NCI-H1930 (cell line): Measurements from ENCODE around the gene BNIP3.
"Not testable (repeated sequence)": the region's sequence is repeated elsewhere in the genome, so short reads cannot be mapped to it uniquely, and the experiment has no call there.

Experiments
- DNase-seq, 2 experiments: peaks; one replicate each; lab custom pipeline; 2025; lab: John Stamatoyannopoulos, UW

Gene BNIP3

DNA sequence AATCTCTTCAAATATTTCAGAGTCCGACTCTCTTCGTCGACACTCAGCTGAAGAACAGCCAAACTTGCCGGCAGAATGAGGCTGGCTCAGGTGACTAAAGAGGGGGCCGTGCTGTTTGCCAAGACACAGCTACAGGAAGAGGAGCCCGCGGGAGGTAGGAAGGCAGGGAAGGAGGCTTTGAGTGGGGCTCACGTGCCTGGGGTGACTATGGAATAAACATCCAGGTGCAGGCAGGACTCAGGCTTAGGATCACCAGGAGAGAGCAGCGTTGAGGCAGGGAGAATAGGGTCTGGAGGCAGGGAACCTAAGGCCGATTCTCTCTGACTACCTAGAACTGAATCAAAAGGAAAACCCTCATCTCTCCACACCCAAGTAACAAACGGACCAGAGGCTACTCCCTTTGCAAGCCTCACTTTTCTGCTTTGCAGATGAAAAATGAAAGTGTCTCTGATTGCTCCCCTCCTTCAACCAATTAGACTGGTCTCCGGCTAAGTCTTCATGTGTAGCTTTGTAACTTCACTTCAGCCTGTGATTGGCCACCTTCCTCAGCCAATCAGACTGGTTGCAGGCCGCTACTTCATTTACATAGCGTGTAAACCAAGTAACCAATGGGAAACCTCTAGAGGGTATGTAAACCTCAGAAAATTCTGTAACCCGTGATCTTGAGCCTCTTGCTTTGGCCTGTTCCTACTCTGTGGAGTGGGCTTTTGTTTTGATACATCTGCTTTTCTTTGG, 19.7 kb upstream of the BNIP3 start:
- DNase-seq = no peak

DNA sequence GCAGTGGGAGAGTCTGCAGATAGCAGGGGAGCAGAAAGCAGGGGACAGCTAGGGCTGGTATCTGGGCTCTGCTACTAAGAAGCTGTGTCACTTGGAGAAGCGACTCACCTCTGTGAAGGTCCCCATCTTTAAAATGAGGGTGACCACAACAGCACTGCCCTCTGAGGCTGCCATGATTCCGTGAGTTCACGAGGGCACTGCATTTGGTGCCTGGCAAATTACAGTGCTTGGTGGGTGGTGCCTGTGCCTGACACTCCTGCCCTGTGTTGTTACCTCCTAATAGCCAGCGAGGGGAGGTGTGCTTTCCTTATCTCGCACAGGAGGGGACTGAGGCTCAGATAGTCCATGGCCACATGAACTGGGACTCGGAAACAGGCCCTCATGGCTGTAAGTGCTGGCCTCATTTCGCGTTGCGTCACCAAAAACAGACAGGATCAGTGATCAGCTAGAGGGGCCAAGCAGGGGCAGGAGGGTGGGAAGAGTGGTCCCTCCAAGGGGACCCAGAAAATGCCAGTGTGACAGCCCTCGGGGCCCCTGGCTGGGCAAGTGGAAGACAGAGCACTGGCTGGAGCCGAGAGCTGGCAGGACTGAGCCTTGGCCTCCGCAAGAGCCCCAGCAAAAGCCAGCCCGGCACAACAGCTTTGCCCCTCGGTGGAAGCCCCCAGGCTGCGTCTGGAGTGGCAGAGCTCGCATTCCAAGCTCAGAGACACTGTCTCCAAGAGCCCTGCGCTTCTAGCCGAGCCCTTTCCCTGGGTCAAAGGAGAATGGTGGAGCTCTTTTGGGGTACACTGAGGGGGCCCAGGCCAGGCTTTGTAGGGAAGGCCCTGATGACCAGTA, 17.3 kb upstream of the BNIP3 start:
- DNase-seq = no peak

DNA sequence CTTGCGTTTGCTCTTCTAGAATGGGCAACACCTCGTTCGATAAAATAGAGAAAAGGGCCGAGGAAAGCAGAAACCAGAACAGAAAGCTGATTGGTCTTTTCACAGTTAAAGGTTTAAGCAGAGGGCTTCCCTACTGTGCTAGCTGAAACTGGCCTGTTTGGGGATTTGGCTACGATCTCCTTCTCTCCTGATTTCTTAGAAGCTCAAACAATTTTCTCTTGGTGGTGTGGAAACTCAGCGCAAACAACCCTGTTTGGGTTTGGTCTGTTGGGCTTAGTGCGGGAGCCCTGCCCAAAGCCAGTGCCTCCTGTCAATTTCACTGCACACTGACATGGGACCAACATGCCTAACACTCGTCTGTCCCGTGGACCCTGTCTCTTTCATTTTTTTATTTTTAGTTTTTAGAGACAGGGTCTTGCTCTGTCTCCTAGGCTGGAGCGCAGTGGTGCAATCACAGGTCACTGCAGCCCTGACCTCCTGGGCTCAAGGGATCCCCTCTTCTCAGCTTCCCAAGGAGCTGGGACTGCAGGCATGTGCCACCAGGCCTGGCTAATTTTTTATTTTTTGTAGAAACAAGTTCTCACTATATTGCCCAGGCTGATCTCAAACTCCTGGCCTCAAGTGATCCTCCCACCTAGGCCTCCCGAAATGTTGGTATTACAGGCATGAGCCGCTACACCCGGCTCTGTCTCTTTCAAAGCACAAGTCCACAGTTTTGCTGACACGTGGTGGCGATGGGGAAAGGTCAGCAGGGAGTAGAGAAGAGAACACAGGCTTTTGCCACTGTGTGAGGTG, 16.5 kb upstream of the BNIP3 start:
- DNase-seq = no peak

DNA sequence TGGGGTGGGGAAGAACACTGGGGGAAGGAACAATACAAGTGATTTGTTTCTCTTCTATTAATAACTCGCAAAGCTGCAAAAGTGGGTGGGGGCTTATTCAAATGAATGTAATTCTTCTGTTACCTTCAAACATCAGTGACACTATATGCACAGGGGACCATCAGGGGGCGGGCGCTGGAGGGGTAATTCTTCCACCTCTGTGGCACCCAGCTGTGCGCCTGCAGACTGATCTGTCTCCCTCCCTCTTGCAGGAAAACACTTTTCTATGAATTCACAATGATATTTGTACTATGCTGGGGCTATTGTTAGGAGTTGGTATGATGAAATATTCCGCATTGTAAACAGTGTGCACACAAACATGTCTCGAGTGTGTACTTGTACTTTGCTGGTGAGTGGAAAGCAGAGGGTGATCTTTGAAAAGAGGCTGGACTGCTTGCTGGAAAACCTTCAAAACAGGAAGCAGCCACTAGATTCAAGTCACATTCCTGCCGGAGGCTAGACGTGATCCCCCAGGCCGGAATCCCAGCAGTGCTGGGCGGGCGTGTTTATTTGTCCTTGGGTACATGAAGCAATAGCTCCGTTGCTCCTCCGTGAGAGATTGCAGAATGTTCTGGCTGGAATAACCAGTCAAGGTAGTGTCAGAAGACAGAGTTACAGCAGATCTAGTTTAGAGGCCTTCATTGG, 15.8 kb upstream of the BNIP3 start:
- DNase-seq = no peak

DNA sequence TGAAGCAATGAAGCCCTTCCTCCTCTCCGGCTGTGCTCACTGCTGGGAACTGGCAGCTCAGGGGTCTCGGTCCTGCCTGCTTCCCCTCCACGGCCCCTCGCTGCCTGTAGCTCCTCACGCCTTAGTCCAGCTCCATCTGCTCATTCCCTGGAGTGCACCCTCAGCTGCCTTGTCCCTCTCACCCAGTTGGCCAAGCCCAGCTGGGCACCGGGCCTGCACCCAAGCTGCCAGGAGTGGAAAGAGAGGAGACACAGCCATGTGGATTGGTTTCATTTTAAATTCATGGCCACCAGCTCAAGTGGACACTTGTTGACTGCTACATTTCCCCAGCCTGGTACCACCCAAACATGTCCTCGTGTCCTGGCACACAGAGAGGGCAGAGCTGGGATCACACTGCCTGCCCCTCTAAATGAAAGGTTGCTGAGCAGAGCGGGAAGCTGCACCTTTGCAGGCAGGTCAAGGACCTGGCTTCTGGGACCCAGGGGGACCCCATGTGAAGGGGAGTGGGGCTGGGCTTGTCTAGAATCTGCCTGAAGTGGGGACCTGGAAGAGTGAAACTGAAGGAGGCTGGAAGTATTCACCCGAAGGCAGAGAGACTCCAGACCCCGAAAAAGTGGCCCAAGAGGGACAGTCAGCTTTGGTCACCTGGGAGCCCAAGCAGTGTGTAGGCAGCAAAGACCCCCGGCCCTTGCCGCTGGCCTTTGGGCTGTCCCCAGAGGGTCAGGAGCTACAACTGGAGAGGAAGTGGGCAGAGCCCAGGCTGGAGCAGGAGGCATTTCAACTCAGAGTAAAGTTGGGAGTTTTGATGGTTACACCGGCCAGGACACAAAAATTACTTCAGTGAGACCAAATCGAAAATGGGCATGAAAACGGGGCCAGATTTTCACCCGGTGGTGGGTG, 15.0 kb upstream of the BNIP3 start:
- DNase-seq = no peak

DNA sequence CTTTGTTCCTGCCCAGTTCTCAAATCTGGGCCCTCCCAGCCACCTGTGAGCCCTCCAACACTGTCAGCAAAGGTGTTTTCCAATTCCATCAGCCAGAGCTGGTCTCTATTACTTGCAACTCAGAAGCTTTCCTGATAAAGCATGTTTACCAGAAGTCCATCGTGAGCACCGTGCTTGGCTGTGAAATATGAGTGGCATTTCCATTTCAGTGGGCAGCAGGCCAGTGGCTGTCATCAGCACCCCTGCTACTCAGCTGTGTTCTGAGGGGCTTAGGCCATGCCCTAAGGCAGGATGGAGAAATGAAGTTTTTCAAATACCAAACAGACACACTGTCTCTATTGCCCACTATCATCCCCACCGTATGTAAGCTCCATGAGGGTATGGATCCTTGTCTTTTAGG, 12.7 kb upstream of the BNIP3 start:
- DNase-seq = no peak

DNA sequence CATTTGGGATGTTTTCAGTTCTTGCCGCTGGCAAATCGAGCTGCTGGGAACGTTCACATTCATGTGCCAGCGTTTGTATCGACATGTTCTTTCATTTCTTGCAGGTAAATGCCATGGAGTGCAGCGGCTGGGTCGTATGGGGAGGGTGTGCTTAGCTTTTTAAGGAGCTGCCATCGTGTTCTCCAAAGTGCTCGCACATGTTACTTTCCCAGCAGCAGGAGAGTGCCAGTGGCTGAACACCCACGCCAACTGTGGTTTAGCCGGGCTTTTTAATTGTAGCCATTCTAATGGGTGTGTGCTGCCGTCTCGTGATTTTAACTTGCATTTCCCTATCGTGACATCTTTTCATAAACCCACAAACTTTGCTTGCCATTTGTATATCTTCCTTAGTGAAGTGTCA, 11.6 kb upstream of the BNIP3 start:
- DNase-seq = no peak

DNA sequence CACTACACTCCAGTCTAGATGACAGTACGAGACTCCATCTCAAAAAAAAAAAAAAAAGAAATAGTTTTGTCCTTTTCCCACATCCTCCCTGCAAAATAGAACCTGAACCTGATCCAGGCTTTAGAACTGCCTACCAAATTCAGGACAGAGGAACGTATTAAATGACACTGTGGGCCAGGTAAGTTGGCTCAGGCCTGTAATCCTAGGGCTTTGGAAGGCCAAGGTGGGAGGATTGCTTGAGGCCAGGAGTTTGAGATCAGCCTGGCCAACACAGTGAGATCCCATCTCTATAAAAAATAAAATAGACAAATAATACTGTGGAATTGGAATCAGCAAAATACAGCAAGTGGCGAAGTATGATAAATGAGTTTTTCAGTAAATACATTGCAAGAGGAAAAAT, 10.0 kb upstream of the BNIP3 start:
- DNase-seq = no peak

DNA sequence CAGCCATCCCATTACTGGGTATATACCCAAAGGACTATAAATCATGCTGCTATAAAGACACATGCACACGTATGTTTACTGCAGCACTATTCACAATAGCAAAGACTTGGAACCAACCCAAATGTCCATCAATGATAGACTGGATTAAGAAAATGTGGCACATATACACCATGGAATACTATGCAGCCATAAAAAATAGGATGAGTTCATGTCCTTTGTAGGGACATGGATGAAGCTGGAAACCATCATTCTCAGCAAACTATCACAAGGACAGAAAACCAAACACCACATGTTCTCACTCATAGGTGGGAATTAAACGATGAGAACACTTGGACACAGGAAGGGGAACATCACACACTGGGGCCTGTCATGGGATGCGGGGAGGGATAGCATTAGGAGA, 6.1 kb upstream of the BNIP3 start:
- not testable (repeated sequence) for DNase-seq

DNA sequence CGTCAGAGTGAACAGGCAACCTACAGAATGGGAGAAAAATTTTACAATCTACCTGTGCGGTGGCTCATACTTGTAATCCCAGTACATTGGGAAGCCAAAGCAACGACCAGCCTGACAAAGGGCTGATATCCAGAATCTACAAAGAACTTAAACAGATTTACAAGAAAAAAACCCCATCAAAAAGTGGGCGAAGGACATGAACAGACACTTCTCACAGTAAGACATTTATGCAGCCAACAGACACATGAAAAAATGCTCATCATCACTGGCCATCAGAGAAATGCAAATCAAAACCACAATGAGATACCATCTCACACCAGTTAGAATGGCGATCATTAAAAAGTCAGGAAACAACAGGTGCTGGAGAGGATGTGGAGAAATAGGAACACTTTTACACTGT, 5.6 kb upstream of the BNIP3 start:
- DNase-seq = not testable (repeated sequence)

DNA sequence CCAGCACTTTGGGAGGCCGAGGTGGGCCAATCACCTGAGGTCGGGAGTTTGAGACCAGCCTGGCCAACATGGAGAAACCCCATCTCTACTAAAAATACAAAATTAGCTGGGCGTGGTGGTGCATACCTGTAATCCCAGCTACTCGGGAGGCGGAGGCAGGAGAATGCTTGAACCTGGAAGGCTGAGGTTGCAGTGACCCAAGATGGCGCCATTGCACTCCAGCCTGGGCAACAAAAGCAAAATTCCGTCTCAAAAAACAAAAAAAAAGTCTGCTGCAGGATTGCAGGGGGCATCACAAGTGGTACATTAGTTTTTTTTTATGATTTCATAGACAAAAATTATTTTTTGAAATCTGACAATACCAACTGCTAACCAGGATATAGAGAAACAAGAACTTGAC, 5.1 kb upstream of the BNIP3 start:
- DNase-seq = not testable (repeated sequence)

DNA sequence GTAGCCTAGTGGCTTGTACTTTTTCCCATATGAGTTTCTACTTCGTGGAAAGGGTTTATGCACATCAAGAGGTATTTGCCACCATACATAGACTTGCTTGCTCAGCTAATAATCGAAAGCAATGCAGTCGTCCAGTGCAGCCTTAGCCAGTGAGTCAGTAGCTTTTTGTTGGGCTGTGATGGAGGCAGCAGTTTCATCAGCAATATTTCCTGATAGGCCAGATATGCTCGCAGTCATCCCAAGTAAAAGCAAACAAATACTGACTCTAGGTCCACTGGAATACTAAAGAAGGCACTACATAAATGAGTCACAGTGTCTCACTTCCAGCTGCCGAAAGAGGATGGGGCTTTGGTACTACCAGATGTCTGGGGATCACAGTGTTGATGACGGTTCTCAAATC, 2.1 kb upstream of the BNIP3 start:
- DNase-seq = no peak

DNA sequence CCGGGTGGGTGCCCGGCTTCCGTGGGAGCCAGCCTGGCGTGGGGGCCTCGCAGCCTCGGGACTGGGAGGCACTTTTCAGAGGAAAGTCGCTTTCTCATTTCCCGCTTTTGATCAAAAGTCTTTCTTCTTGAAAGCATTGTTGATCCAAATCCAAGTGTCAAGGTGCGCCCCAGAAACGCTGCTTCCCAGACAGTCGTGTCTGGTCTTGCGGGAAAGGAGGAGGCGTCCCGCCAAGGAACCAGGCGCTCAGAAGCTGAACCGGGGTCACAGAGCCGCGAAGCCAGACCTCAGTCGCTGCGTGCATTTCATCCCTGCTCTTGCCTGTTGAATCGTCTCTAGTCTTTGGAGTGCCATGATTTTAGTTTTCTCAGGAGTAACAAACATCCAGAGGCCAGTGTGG, 1.1 kb upstream of the BNIP3 start:
- no peak for DNase-seq

DNA sequence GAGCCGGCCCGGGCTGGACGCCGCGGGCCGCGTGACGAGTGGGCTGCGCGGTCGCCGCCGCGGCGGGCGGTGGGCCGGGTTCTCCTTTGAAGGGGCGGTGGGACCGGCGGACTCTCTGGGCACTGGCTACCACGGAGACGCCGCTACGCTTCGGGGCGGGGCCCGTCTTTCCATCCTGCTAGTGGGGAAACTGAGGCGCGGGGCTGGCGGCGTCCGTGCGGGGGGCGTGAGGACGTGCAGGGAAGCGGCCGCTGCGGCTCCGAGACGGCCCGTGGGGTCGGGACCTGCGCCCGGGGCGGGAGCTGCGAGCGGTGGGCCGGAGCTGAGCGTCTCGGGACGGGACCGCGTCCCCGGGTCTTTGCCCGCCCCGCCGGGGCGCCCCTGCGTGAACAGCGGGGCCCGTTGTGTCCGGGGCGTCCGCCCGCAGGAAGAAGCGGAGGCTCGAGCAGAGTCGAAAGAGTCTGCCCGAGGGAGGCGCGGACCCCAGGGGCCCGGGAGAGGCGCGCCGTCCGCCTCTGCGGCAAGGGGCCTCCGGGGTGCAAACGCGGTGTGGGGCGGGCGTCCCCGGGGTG, 548 bp upstream of the BNIP3 start:
- no peak for DNase-seq

DNA sequence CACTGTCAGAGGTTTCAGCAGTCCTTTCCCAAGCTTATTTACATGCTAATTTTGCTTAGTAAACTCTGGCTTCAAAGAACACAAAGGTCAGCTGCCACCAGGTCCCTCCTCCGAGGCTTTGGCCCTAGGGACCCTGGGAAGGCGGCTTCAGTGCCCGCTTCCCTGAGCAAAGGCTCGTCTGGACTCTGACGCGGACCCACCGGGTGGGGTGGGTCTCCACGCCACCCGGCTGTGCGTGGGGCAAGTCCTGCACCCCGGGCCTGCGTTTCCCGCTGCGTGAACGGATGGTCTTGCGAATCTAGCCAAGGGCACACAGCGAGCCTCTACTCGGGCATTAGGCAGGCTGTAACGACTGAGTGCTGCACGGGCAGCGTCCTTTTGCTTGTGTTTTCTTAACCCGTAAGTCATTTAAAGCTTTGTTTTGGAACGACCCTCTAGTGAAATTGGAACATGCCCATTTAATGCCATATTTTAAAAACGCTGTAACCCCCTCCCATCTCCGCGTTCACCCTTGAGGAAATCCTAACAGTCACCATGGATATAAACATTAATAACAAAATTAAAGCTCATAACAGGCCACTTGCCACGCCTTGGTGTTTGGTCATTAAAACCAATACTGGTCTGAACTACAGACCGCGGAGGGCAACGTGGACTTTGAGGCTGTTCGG, 828 bp downstream of the BNIP3 start:
- no peak for DNase-seq

DNA sequence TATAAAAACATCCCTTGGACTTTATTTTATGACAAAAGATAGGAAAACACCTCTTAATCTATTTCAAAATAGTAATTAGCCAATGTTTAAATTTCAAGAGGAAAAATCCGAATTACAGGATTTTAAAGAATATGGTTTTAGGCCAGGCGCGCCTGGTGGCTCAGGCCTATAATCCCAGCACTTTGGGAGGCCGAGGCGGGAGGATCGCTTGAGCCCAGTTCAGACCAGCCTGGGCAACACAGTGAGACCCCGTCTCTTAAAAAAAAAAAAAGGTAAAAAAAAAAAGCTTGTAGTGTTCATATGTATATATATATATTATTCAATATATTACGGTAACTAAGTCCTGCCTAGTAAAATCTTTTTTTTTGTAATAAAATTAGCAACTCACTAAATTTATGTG, 1.4 kb downstream of the BNIP3 start:
- DNase-seq = no peak

DNA sequence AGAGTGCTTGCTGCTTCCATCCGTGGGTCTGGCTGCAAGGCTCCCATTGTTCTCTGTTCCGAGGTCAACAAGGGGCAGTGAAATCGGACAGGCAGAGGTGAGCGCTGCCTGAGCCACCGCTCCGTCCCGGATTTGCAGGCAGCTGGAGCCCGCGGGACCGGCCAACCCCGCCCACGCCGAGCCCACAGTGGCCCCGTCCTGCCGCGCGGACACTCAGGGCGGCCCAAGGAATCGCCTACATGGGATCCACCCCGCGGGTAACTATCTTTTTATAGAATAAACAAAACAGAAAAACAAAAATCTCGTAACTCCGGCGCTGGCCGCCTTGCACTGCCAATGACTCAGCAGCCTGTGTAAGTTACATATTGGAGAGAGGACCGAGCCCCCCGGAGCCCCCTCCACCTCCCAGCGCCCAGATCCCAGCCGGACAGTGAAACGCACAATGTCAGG, 1.9 kb downstream of the BNIP3 start:
- DNase-seq = no peak

DNA sequence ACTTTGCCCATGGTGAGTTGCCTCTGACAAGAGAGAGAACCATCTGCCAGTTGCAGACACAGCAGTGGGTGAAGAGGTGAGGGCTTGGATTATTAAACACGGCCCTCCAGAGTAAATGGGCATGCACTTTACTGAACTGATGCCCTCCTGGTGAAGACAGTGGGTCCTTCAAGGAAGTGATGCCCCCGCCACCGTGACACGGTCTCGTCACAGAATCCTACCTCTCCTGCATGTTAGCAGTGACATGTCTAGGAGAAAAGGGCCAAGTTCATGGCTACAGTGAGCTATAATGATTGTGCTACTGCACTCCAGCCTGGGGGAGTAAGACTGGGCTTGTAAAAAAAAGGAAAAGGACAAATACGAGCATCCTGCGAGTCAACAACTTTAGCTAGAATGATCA, 2.4 kb downstream of the BNIP3 start:
- no peak for DNase-seq

DNA sequence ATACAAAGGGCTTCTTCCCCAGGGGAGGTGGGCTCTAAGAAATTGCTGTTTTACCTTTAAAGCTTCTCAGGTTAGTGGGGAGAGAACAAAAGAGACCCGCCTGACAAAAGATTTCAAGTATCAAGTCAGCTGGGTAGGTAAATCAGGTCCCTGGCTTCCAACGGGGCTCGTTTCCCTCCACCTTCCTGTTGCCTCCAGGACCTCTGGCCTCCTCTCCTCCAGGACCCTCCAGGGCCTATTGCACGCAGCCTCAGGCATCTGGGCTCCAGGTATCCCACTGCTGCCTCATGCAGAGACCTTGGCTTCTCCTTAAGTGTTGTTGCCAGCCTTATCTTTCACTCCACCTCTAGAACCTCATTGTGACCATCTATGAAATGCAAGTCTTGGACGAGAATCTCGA, 2.9 kb downstream of the BNIP3 start:
- DNase-seq = no peak

DNA sequence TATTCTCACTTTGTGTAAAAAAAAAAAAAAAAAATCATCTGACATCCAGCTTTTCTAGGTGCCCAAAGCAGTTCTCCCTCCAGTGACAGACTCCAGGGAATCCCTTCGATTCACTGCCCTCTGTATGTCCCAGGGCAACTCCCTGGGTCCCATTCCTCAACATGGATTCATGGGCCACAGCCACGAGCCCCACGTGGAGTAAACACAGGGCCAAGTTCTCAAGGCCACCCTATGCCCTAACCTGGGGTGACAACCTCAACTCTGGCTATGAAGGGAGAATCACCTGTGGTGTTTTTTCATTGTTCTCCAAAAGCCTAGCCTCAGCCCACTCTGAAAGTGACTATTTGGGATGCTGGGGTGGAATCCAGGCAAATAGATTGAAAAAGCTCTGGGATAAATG, 3.4 kb downstream of the BNIP3 start:
- DNase-seq = no peak
